Activated naive CD8-positive, alpha-beta T cell treated with anti-CD3 and anti-CD28 coated beads, Interleukin-2, amount 10 ng/mL, durations not matched to agents 7 days and 5 days (primary cell): ENCODE measurements around the gene COL23A1. TPM values are rescaled to one million over a fixed set of nuclear protein-coding genes. Genes with fewer than 3 reads are reported as not detected.

Experiments
- ATAC-seq: fragments of 150-1000 bp; cut with Tn5 transposase; one replicate; pipeline ENCODE4 v1.10.0; 2021; ENCODE audit warnings: low read depth, moderate library complexity
- POLR2A ChIA-PET: fragments of 350-600 bp; sonication (Branson Sonifier 250); formaldehyde crosslinking; loops from one replicate; lab custom pipeline; 2021; ENCODE audit warnings: antibody characterized with exemption; lab: Charles Lee
- DNase-seq: peaks from one replicate; pipeline ENCODE4 v3.0.0; 2021
- H3K27ac Mint-ChIP-seq: one replicate; pipeline ENCODE4 v1.8.0; 2022; ENCODE audit warnings: mild to moderate bottlenecking, mixed read lengths
- H3K27me3 Mint-ChIP-seq: one replicate; pipeline ENCODE4 v1.8.0; 2022; ENCODE audit warnings: mild to moderate bottlenecking, moderate library complexity, mixed read lengths
- H3K36me3 Mint-ChIP-seq: one replicate; pipeline ENCODE4 v1.8.0; 2021; ENCODE audit warnings: mild to moderate bottlenecking, mixed read lengths
- H3K4me1 Mint-ChIP-seq: one replicate; pipeline ENCODE4 v1.8.0; 2021; ENCODE audit warnings: mixed read lengths
- H3K4me3 Mint-ChIP-seq: one replicate; pipeline ENCODE4 v1.8.0; 2022; ENCODE audit warnings: mild to moderate bottlenecking, moderate library complexity, mixed read lengths
- H3K9me3 Mint-ChIP-seq: one replicate; pipeline ENCODE4 v1.8.0; 2021; ENCODE audit warnings: mixed read lengths
- total RNA-seq, 2 experiments: library from RNA; stranded (reverse); gene quantifications; one replicate each; pipeline ENCODE4 v1.2.3, GENCODE V29; 2021

The COL23A1 gene
- total RNA-seq, 2 experiments from 2014 or later: 0.60 to 0.83 TPM

DNA sequence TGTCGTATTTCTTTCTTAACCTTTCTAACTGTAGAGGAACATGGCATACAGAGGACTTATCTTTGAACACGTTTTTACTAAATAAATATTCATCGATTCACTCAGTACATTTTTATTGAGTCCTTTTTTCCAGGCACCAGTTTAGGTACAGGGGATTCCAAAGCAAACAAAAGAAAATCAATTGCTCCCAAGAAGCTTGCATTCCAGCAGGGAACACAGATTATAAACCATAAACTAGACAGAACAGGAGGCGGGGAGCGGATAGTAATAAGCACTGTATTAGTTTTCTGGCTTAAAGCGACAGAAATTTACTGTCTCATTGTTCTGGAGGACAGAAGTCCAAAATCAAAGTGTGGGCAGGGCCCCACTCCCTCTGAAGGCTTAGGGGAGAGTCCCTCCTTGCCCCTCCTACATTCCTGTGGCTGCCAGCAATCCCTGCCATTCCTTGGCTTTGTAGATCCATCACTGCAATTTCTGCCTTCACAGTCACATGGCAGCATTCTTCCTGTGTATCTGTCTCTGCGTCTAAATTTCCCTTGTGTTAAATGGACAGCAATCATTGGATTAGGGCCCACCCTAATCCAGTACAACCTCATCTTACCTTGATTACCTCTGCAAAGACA, 115.5 kb downstream of the COL23A1 start:
- no peaks in the 10 kb centered on the region for H3K9me3 Mint-ChIP-seq
- POLR2A ChIA-PET: no interaction called here
- H3K27me3 Mint-ChIP-seq: peaks cover 4% of the 10 kb centered on the region
- DNase-seq (no peak), ATAC-seq (no peak)
- H3K36me3 Mint-ChIP-seq: peaks cover 3% of the 10 kb centered on the region
- peaks cover 7% of the 10 kb centered on the region for H3K4me1 Mint-ChIP-seq
- H3K4me3 Mint-ChIP-seq: no peak overlapping the region
- no peak overlapping the region for H3K27ac Mint-ChIP-seq

DNA sequence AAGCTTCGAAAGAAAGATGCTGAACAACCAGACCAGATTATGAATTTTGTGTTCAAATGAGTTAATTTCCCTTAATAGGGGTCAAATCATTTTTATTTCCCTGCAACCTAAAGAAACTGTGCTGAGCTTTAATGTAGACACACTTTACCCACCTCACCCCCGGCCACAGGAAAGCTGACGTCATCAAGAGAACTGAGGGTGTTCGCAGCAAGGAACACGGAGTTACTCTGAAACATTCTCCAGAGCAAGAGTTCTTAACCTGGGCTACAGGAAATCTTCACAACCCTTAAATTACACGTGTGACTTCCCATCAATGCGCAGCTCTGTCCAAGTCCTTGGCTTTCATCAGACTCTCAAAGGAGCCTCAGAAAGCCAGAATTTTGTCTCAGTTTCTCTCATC, 116.3 kb downstream of the COL23A1 start:
- no peak overlapping the region for H3K27ac Mint-ChIP-seq
- H3K4me1 Mint-ChIP-seq: peaks cover 7% of the 10 kb centered on the region
- no peaks in the 10 kb centered on the region for H3K9me3 Mint-ChIP-seq
- ATAC-seq: peak; percentile 36
- POLR2A ChIA-PET: interaction anchor here (0.6 kb wide), 1 partner anchor 12 kb away, joined by 3 read pairs; no protein-coding TSS in a partner anchor
- H3K27me3 Mint-ChIP-seq: peaks cover 4% of the 10 kb centered on the region
- no peak for DNase-seq
- H3K4me3 Mint-ChIP-seq: no peak overlapping the region
- H3K36me3 Mint-ChIP-seq: peaks cover 3% of the 10 kb centered on the region

DNA sequence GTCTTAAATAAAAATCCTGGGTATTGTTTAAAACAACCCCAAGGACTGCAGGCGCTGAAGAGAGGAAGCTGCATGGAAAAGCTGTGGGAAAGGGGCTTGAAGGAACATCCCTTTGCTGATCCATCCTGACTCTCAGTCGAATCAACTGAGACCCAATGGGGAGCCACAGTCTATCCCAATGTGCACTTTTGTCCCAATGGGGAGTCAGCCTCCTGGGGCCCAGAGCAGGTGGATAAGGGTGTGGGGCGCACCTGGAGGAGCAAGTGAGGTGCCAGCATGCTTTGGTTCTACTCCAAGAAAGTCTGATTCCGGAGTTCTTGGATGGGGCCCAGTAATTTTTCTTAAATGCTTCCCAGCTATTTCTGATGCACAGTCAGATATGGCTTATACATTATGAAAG, 118.1 kb downstream of the COL23A1 start:
- H3K4me3 Mint-ChIP-seq: no peak overlapping the region
- DNase-seq: no peak
- H3K27me3 Mint-ChIP-seq: peaks cover 4% of the 10 kb centered on the region
- no peak overlapping the region for H3K27ac Mint-ChIP-seq
- H3K4me1 Mint-ChIP-seq: peaks cover 7% of the 10 kb centered on the region
- peaks cover 3% of the 10 kb centered on the region for H3K36me3 Mint-ChIP-seq
- no peak for ATAC-seq
- H3K9me3 Mint-ChIP-seq: no peaks in the 10 kb centered on the region
- POLR2A ChIA-PET: no interaction called here

DNA sequence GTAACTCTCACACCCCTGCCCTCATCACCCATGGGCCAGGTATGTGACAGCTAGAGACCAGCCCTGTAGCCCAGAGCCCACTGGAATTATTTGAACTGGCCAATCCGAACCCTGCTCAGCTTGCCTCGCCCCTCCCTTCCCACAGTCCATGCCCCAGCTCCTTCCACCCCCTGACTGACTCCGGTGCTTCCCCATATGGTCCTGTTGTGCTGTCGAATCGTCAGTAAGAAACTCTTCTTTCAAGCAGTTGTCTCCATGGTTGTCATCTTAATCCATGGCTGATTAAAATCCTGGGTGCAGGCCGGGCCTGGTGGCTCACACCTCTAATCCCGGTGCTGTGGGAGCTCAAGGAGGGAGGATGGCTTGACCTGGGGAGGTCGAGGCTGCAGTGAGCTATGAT, 118.5 kb downstream of the COL23A1 start:
- H3K36me3 Mint-ChIP-seq: peaks cover 3% of the 10 kb centered on the region
- POLR2A ChIA-PET: no interaction called here
- peaks cover 7% of the 10 kb centered on the region for H3K4me1 Mint-ChIP-seq
- DNase-seq (no peak), ATAC-seq (no peak)
- no peak overlapping the region for H3K27ac Mint-ChIP-seq
- peaks cover under 1% of the 10 kb centered on the region for H3K27me3 Mint-ChIP-seq
- no peaks in the 10 kb centered on the region for H3K9me3 Mint-ChIP-seq
- no peak overlapping the region for H3K4me3 Mint-ChIP-seq

DNA sequence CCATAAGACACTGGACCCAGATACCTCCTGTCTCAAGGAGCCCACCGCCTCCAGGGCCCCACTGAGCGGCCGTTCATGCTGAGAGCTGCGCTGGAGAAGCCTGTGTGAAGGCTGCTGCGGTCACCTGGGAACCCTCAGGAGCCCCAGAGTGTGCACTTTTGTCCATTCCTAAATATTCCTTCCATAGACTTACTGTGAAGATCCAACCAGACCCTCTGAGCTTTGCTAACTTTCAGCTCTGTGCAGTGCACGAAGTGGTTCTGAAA, 119.5 kb downstream of the COL23A1 start:
- Mint-ChIP-seq H3K27me3 (no peaks in the 10 kb centered on the region), H3K36me3 (peaks cover 3% of the 10 kb centered on the region), H3K27ac (no peak overlapping the region), H3K4me1 (peaks cover 7% of the 10 kb centered on the region), H3K9me3 (no peaks in the 10 kb centered on the region), H3K4me3 (no peak overlapping the region)
- POLR2A ChIA-PET: no interaction called here
- ATAC-seq (no peak), DNase-seq (no peak)

DNA sequence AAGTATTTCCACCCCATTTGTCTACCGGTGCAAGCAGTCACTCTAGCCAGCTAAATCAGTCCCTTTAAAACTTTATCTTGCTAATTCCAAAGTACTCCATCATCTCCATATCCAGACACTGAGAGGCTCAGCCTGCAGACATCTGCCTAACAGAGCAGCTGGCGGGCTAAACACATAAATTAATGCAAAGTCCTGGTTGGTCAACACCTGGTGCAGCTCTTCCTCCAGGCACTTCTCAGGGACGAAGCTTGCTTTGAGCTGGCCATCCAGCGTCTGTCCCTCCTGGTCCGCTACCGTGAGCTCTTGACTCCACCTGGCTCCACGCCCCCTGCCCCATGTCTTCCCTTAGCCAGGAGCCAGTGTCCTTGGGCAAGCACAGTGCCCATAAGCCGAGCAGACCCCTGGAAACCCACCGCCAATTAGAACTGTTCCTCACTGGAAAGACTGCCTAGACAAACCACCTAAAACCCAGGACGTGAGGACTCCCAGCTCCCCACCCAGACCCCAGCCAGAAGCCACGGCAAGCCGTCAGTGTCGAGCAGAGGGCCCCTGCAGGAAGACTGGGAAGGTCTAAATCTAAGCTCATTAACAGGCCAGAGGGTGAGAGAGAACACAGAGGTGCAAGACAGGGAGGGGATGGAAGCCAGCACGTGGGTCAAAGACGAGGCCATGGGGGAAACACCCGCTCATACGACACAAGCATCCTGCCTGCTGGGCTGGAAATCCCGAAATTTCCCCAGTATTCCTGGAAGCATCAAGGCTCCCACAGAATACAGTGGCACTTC, 120.0 kb downstream of the COL23A1 start:
- Mint-ChIP-seq H3K9me3 (no peaks in the 10 kb centered on the region), H3K4me1 (peaks cover 7% of the 10 kb centered on the region), H3K27me3 (no peaks in the 10 kb centered on the region), H3K4me3 (no peak overlapping the region), H3K27ac (no peak overlapping the region), H3K36me3 (peaks cover 3% of the 10 kb centered on the region)
- POLR2A ChIA-PET: no interaction called here
- DNase-seq (no peak), ATAC-seq (no peak)

DNA sequence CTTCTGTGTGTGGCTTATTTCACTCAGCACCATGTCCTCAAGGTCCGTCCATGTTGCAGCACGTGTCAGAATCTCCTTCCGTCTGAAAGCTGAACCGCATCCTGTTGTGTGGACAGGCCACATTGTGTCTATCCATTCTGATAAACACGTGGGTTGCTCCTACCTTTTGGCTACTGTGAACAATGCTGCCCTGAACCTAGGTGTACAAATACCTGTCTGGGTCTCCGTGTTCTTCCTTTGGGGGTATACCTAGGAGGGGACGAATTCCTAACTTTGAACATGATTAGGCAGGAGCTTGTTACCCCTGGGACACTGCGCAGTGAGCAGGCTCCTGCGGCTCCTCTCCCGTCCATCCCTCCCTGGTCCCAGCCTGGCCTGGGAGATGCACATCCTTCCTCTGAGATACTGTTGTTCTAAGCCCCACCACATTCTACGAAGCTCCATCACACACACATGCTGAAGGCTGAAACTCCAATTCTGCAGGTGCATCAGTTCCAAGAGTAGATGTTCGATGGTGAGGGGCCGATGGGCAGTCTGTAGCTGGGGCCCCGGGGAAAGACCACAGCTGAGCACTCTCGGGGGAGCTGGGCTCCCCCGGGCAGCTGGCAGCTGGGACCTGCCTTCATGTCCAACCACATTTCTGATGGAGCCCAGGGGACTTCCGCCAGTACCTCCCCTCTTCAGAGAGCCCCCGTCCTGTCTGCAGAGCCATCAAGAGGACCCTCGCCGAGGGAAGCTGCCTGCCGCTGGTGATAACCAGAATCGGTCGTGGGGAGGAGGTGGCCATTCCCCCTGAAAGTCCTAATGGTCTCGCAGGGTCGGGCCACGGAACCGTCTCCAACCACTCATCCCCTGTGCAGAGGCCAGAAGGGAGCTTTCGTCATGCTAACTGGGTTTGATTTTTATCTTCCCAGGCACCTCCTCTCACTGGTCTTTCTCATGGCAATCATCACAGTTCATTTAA, 120.9 kb downstream of the COL23A1 start:
- Mint-ChIP-seq H3K36me3 (no peaks in the 10 kb centered on the region), H3K4me1 (peaks cover 7% of the 10 kb centered on the region), H3K9me3 (no peaks in the 10 kb centered on the region), H3K27me3 (no peaks in the 10 kb centered on the region), H3K27ac (no peak overlapping the region), H3K4me3 (no peak overlapping the region)
- ATAC-seq: no peak
- DNase-seq: no peak
- POLR2A ChIA-PET: no interaction called here

DNA sequence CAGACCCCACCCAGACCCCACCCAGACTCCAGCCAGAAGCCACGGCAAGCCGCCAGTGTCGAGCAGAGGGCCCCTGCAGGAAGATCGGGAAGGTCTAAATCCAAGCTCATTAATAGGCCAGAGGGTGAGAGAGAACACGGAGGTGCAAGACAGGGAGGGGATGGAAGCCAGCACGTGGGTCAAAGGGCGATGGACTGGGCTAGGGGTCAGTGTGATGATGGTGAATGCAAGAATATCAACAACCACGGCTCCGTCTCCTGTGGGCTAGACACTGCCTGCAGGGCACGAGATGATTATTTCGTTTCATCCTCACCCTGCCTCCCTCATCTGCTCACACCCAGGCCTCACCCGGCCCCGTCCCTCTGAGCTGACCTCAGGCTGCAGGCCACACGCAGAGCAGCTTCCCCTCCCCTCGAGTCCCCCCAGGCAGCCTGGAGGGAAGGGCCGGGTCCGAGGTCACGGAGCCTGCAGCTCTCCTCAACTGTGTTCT, 122.0 kb downstream of the COL23A1 start:
- Mint-ChIP-seq H3K27me3 (no peaks in the 10 kb centered on the region), H3K36me3 (no peaks in the 10 kb centered on the region), H3K4me3 (no peak overlapping the region), H3K4me1 (no peaks in the 10 kb centered on the region), H3K9me3 (no peaks in the 10 kb centered on the region), H3K27ac (no peak overlapping the region)
- DNase-seq: no peak
- no peak for ATAC-seq
- POLR2A ChIA-PET: interaction anchor here (0.6 kb wide), 1 partner anchor 114 kb away, joined by 4 read pairs; no protein-coding TSS in a partner anchor

DNA sequence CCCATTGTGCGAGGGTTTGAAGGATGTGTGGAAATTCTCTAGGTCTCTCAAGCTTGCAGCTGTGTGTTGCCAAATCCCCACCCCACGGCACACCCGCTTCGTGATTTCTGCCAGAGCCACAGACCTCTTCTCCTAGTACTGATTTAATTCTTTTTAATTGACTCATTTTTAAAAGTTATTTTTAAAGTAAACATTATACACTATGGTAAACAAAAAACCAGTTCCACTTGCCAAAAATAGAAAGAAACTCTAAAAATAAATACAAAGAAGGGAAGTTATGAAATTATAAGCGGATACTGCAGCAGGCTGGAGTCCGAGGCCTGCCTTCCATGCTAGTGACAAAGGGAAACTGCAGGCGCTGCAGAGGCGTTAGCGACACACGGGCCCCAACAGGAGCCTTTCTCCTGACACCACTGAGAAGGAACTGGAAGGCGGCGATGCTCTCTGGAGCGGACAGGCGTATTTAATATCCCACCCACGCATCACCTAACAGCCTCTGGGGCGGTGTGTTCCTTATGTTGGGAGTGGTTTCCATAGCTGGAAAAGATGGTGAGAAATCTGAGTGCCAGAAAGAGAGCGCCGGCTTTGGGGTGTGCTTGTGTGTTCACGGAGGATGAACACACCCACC, 122.5 kb downstream of the COL23A1 start:
- no peak for ATAC-seq
- POLR2A ChIA-PET: no interaction called here
- Mint-ChIP-seq H3K27me3 (no peaks in the 10 kb centered on the region), H3K9me3 (no peaks in the 10 kb centered on the region), H3K36me3 (no peaks in the 10 kb centered on the region), H3K4me3 (no peak overlapping the region), H3K27ac (no peak overlapping the region), H3K4me1 (no peaks in the 10 kb centered on the region)
- DNase-seq: no peak

DNA sequence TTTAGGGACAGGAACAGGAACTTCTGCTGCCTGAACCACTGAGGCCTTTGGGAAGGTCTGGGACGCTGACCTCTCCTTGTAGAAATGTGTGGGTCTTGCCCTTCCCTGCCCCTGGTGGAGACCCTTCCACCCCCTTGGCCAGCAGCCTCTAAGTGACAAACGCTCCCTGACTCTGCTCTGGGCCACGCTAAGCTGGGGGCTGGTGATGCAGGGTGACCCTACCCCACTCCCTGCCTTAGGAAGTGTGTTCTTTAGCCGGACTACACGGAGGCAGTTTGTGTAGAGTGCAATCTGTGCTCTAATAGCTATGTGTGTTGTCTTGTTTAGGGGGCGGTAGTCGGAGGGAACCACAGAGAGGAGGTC, 123.0 kb downstream of the COL23A1 start:
- Mint-ChIP-seq H3K27me3 (no peaks in the 10 kb centered on the region), H3K36me3 (no peaks in the 10 kb centered on the region), H3K4me1 (no peaks in the 10 kb centered on the region), H3K27ac (no peak overlapping the region), H3K4me3 (no peak overlapping the region), H3K9me3 (no peaks in the 10 kb centered on the region)
- POLR2A ChIA-PET: no interaction called here
- ATAC-seq (no peak), DNase-seq (no peak)

DNA sequence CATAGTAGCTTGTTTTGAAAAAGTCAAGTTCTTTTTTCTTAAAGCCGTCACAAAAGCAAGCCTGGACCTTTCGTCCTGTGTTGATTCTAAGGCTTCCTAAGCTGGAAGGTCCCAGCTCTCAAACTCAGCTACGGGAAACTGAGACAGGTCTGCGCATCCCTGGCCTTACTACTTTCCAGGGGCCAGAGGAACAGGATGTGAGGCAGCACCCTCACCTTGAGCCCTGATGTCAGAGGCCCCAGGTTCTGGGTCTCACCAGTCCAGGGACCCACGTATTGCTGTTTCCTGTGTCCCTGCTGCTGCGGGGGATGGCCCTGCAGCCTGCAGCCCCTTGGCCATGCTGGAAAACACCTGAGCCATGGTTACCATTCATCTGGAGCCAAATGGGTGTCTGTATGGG, 123.9 kb downstream of the COL23A1 start:
- ATAC-seq: no peak
- Mint-ChIP-seq H3K4me3 (no peak overlapping the region), H3K4me1 (no peaks in the 10 kb centered on the region), H3K36me3 (no peaks in the 10 kb centered on the region), H3K9me3 (no peaks in the 10 kb centered on the region), H3K27ac (no peak overlapping the region), H3K27me3 (no peaks in the 10 kb centered on the region)
- no peak for DNase-seq
- POLR2A ChIA-PET: no interaction called here

DNA sequence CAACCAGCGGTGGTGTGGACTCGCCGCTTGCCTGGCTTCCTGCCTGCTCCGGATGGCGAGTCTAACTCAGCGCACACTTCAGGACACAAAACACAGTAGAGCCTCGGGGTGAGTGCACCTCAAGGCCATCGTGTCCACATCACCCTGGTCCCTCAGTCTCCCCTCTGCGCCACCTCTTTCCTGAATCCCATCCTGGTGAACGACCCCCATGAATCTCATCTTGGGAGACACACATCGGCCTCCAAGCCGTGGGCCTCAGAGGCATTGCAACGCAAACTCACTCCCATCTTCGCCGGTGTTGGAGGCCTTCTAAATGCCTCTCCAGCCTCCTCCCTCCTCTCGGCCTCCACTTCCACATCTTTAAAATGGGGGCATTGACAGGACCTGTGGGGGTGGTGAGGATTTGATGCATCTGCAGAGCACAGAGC, 124.3 kb downstream of the COL23A1 start:
- Mint-ChIP-seq H3K27me3 (no peaks in the 10 kb centered on the region), H3K4me3 (no peak overlapping the region), H3K4me1 (no peaks in the 10 kb centered on the region), H3K27ac (no peak overlapping the region), H3K36me3 (no peaks in the 10 kb centered on the region), H3K9me3 (no peaks in the 10 kb centered on the region)
- DNase-seq: no peak
- POLR2A ChIA-PET: no interaction called here
- no peak for ATAC-seq

DNA sequence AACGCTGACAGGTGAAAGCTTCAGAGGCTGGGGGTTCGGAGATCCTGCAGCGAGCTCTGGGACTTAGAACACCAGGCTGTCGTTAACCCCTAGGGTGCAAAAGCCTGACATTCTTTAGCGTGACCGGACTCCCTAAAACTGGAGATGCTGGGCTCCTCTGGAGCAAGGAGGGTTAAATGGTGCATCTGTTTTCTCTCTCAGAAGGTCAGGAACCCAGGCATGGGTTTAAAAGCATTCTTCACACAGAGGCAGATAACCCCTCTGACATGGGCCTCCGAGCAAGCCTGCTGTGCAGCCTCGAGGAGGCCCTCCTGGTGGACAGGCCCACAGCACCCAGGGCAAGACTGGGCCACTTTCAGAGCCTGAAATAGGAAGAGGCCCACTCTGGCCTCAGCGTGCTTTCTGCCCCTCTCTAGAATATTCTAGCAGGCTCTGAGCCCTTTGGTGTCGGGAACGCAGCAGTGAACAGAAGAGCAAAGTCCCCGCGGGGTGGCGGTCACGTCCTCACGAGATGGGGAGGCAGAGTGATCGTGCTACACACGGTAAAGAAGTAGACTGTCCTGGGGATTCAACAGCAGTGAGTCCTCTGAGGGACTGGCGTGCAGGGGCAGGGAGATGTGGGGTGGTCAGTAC, 124.8 kb downstream of the COL23A1 start:
- Mint-ChIP-seq H3K4me3 (no peak overlapping the region), H3K9me3 (no peaks in the 10 kb centered on the region), H3K27ac (no peak overlapping the region), H3K4me1 (no peaks in the 10 kb centered on the region), H3K36me3 (no peaks in the 10 kb centered on the region), H3K27me3 (no peaks in the 10 kb centered on the region)
- DNase-seq: no peak
- POLR2A ChIA-PET: no interaction called here
- ATAC-seq: no peak
